ENCODE measurements around the gene SHROOM1.

DNA sequence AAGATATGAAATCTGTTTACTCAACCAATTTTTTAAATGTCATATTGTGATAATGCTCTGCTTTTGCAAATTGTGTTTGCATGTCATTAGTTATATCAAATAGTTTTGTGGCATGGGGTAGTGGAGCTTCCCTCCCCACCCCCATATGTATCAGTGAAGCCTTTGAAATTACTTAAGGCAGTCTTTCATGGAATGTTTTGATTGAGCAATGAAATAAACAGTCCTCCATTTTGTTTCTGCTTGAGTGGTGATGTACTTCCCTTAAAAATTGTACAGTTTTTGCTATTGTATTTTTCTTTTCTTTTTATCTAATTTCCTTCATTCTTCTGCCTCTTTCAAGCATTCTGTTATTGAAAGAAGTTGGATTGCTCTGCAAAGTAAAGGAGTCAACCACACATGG lies 13.9 kb downstream of the SHROOM1 start:
- TF ChIP-seq, protein P1, sequence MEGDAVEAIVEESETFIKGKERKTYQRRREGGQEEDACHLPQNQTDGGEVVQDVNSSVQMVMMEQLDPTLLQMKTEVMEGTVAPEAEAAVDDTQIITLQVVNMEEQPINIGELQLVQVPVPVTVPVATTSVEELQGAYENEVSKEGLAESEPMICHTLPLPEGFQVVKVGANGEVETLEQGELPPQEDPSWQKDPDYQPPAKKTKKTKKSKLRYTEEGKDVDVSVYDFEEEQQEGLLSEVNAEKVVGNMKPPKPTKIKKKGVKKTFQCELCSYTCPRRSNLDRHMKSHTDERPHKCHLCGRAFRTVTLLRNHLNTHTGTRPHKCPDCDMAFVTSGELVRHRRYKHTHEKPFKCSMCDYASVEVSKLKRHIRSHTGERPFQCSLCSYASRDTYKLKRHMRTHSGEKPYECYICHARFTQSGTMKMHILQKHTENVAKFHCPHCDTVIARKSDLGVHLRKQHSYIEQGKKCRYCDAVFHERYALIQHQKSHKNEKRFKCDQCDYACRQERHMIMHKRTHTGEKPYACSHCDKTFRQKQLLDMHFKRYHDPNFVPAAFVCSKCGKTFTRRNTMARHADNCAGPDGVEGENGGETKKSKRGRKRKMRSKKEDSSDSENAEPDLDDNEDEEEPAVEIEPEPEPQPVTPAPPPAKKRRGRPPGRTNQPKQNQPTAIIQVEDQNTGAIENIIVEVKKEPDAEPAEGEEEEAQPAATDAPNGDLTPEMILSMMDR (IDR thresholded peaks at IDR 0.05), result no peak
- TF ChIP-seq ZFX (IDR thresholded peaks at IDR 0.05; ENCODE audit: borderline replicate concordance), result no peak

All from 22Rv1 (cell line).